WTC11 (cell line): Measurements from ENCODE around the gene SEPTIN8. TPM values are rescaled to one million over a fixed set of nuclear protein-coding genes. Genes with fewer than 3 reads are reported as not detected.

Experiments used
- AFF4 ChIP-seq: sonication (generic); formaldehyde crosslinking; IDR thresholded peaks from 2 replicates; pipeline ENCODE4 v1.8.1; 2023; ENCODE audit warnings: mild to moderate bottlenecking, missing genetic modification reagents, borderline replicate concordance
- ATF6 ChIP-seq: sonication (generic); formaldehyde crosslinking; IDR thresholded peaks from 2 replicates; pipeline ENCODE4 v1.8.1; 2023; ENCODE audit warnings: mild to moderate bottlenecking, missing genetic modification reagents
- E2F4 ChIP-seq: sonication (generic); formaldehyde crosslinking; IDR thresholded peaks from 2 replicates; pipeline ENCODE4 v1.8.1; 2022; ENCODE audit warnings: low read depth, mild to moderate bottlenecking, moderate library complexity, missing genetic modification reagents, borderline replicate concordance
- GRHL2 ChIP-seq: fragments of 250-450 bp; sonication (Bioruptor Pico); IDR thresholded peaks from 2 replicates; pipeline ENCODE4 v1.8.0; 2022; ENCODE audit warnings: mild to moderate bottlenecking, moderate library complexity; ENCODE audit not compliant: insufficient replicate concordance, severe bottlenecking
- JAZF1 ChIP-seq: fragments of 250-450 bp; sonication (Bioruptor Pico); IDR thresholded peaks from 2 replicates; pipeline ENCODE4 v1.9.0; 2021; ENCODE audit warnings: moderate library complexity, mild to moderate bottlenecking, inconsistent platforms
- JUN ChIP-seq: sonication (generic); formaldehyde crosslinking; IDR thresholded peaks from 2 replicates; pipeline ENCODE4 v1.8.0; 2023; ENCODE audit warnings: mild to moderate bottlenecking, missing genetic modification reagents
- MXD4 ChIP-seq: fragments of 250-450 bp; sonication (Bioruptor Pico); IDR thresholded peaks from 2 replicates; pipeline ENCODE4 v1.8.0; 2021; ENCODE audit warnings: mild to moderate bottlenecking, moderate library complexity, borderline replicate concordance
- TEAD4 ChIP-seq: sonication (generic); formaldehyde crosslinking; IDR thresholded peaks from 2 replicates; pipeline ENCODE4 v1.8.0; 2022; ENCODE audit warnings: mild to moderate bottlenecking, missing genetic modification reagents
- ZNF138 ChIP-seq: sonication (generic); formaldehyde crosslinking; conservative IDR thresholded peaks from 2 replicates; pipeline ENCODE4 v1.8.1; 2022; ENCODE audit warnings: mild to moderate bottlenecking, moderate library complexity, missing genetic modification reagents
- ZNF416 ChIP-seq: fragments of 250-450 bp; sonication (Bioruptor Pico); IDR thresholded peaks from 2 replicates; pipeline ENCODE4 v1.9.0; 2021; ENCODE audit warnings: mild to moderate bottlenecking, inconsistent platforms
- ZNF423 ChIP-seq: fragments of 250-450 bp; sonication (Bioruptor Pico); IDR thresholded peaks from 2 replicates; pipeline ENCODE4 v2.1.2; 2022; ENCODE audit warnings: mild to moderate bottlenecking, moderate library complexity
- total RNA-seq: library from RNA; stranded (reverse); gene quantifications from 3 replicates; pipeline ENCODE4 v1.2.3, GENCODE V29; 2021
- TF ChIP-seq, protein P1 (sequence below): sonication (generic); formaldehyde crosslinking; IDR thresholded peaks from 2 replicates; pipeline ENCODE4 v1.8.0; 2023; ENCODE audit warnings: missing genetic modification reagents, mild to moderate bottlenecking, borderline replicate concordance

The SEPTIN8 gene
- total RNA-seq, 1 experiment from 2014 or later, result 35.8 TPM

GRCh38 chr5:132704875-132705274, 72.2 kb downstream of the SEPTIN8 start (continued):
- no peak for TF ChIP-seq GRHL2 (CRISPR knock-in tag)
- no peak for TF ChIP-seq AFF4
- no peak for TF ChIP-seq ZNF423 (CRISPR knock-in tag)
- TF ChIP-seq MXD4 (CRISPR knock-in tag), result no peak
- no peak for TF ChIP-seq ATF6 (CRISPR knock-in tag)
- TF ChIP-seq JAZF1 (CRISPR knock-in tag), result no peak
- no peak for TF ChIP-seq TEAD4 (CRISPR knock-in tag)
- TF ChIP-seq E2F4 (CRISPR knock-in tag), result no peak
- no peak for TF ChIP-seq JUN (CRISPR knock-in tag)
- TF ChIP-seq, protein P1, sequence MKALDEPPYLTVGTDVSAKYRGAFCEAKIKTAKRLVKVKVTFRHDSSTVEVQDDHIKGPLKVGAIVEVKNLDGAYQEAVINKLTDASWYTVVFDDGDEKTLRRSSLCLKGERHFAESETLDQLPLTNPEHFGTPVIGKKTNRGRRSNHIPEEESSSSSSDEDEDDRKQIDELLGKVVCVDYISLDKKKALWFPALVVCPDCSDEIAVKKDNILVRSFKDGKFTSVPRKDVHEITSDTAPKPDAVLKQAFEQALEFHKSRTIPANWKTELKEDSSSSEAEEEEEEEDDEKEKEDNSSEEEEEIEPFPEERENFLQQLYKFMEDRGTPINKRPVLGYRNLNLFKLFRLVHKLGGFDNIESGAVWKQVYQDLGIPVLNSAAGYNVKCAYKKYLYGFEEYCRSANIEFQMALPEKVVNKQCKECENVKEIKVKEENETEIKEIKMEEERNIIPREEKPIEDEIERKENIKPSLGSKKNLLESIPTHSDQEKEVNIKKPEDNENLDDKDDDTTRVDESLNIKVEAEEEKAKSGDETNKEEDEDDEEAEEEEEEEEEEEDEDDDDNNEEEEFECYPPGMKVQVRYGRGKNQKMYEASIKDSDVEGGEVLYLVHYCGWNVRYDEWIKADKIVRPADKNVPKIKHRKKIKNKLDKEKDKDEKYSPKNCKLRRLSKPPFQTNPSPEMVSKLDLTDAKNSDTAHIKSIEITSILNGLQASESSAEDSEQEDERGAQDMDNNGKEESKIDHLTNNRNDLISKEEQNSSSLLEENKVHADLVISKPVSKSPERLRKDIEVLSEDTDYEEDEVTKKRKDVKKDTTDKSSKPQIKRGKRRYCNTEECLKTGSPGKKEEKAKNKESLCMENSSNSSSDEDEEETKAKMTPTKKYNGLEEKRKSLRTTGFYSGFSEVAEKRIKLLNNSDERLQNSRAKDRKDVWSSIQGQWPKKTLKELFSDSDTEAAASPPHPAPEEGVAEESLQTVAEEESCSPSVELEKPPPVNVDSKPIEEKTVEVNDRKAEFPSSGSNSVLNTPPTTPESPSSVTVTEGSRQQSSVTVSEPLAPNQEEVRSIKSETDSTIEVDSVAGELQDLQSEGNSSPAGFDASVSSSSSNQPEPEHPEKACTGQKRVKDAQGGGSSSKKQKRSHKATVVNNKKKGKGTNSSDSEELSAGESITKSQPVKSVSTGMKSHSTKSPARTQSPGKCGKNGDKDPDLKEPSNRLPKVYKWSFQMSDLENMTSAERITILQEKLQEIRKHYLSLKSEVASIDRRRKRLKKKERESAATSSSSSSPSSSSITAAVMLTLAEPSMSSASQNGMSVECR (CRISPR knock-in tag), result no peak
- no peak for TF ChIP-seq ZNF138 (CRISPR knock-in tag)
- no peak for TF ChIP-seq ZNF416 (CRISPR knock-in tag)

Other genes with a start within 250 kb of the SEPTIN8 start
- not detected in 3 replicates for gene IL5, start 233.7 kb downstream of the SEPTIN8 start, total RNA-seq
- gene RAD50, start 220.3 kb downstream of the SEPTIN8 start, total RNA-seq, result 31.1 to 37.7 TPM (median 36.9 TPM) in 3 replicates
- gene IL13, start 119.1 kb downstream of the SEPTIN8 start, total RNA-seq, result not detected in 3 replicates
- gene IL4, start 103.2 kb downstream of the SEPTIN8 start, total RNA-seq, result not detected in 3 replicates
- 10.1 to 12.5 TPM (median 12.1 TPM) in 3 replicates for gene KIF3A, start 39.7 kb downstream of the SEPTIN8 start, total RNA-seq
- gene CCNI2, start 29.8 kb downstream of the SEPTIN8 start, total RNA-seq, result 1.1 to 1.7 TPM (median 1.6 TPM) in 3 replicates
- gene SOWAHA, start 36.1 kb upstream of the SEPTIN8 start, total RNA-seq, result 0.11 to 0.25 TPM (median 0.16 TPM) in 3 replicates
- 7.9 to 8.1 TPM (median 8.0 TPM) in 3 replicates for gene SHROOM1, start 53.4 kb upstream of the SEPTIN8 start, total RNA-seq
- 0.34 to 0.42 TPM (median 0.37 TPM) in 3 replicates for gene GDF9, start 89.2 kb upstream of the SEPTIN8 start, total RNA-seq
- 244 to 256 TPM (median 244 TPM) in 3 replicates for gene UQCRQ, start 89.4 kb upstream of the SEPTIN8 start, total RNA-seq
- gene LEAP2, start 96.4 kb upstream of the SEPTIN8 start, total RNA-seq, result 1.9 to 2.4 TPM (median 2.0 TPM) in 3 replicates
- gene AFF4, start 186.4 kb upstream of the SEPTIN8 start, total RNA-seq, result 53.2 to 58.1 TPM (median 55.3 TPM) in 3 replicates
- 22.9 to 24.2 TPM (median 24.2 TPM) in 3 replicates for gene ZCCHC10, start 249.3 kb upstream of the SEPTIN8 start, total RNA-seq